Myocyte (in vitro differentiated cells): ENCODE data around the gene GPC3. TPM values are rescaled to one million over a fixed set of nuclear protein-coding genes. Genes with fewer than 3 reads are reported as not detected.
A peak's percentile ranks its signal among the peaks of the same experiment; 100 is the strongest.
"Not testable (repeated sequence)": the region's sequence is repeated elsewhere in the genome, so short reads cannot be mapped to it uniquely, and the experiment has no call there.

ENCODE experiments used
- DNase-seq: peaks from one replicate; pipeline ENCODE4 v3.0.0-alpha.2; 2012; ENCODE audit warnings: low read depth
- polyA plus RNA-seq: library from polyadenylated mRNA; unstranded; fragments of >200 nt; gene quantifications from one replicate; pipeline ENCODE4 v1.2.1, GENCODE V29; 2012; ENCODE audit warnings: missing spikeins
- total RNA-seq: library from RNA; depleted of rRNA; stranded (reverse); fragments of >200 nt; gene quantifications from 2 replicates; pipeline ENCODE4 v1.2.3, GENCODE V29; 2014

Gene GPC3
- not detected in 2 replicates for total RNA-seq
- 0.10 TPM for polyA plus RNA-seq

- DNase-seq = no peak
Measured at GRCh38 chrX:133985164-133985966, at the start of gene GPC3. Gene GPC3, minus strand, starts transcription at chrX:133985594.

GRCh38 chrX:134032441-134032840, 47.0 kb upstream of the GPC3 start:
- no peak for DNase-seq

DNA sequence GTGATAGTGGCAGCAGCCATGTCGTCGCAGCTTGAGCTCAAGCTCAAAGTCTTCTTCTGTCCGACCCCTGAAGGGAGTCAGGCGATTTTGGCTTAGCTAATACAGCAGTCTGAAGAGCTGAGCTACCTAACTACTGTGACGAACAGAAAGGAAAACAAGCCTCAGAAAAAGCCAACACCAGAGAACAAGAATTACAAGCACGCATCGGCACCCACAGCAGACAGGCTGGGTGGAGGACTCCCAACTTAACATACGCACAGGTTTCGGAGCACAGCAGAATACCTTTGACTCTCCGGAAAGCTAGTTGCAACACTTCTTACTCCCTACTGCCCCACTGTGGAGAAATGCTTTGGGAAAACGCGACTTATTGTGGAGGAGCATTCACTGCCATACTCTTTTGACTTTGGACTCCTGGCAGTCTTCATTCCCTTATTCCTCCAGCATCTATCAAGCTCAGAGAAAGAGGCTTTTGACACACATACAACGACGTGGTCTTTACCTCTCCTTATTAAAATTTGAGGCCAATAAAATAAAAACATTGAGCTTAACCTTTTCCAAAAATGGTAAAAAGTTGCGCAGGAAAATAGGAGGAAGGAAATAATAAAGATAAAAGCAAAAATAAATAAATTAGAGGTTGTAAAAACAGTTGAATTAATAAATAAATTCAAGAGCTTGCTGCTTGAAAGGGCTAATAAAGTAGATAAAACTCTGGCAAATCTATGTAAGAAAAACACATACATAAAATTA, 41.3 kb upstream of the GPC3 start:
- DNase-seq = peak; percentile 22

- DNase-seq = no peak
Measured at GRCh38 chrX:134025986-134026545, 40.7 kb upstream of the GPC3 start.

DNA sequence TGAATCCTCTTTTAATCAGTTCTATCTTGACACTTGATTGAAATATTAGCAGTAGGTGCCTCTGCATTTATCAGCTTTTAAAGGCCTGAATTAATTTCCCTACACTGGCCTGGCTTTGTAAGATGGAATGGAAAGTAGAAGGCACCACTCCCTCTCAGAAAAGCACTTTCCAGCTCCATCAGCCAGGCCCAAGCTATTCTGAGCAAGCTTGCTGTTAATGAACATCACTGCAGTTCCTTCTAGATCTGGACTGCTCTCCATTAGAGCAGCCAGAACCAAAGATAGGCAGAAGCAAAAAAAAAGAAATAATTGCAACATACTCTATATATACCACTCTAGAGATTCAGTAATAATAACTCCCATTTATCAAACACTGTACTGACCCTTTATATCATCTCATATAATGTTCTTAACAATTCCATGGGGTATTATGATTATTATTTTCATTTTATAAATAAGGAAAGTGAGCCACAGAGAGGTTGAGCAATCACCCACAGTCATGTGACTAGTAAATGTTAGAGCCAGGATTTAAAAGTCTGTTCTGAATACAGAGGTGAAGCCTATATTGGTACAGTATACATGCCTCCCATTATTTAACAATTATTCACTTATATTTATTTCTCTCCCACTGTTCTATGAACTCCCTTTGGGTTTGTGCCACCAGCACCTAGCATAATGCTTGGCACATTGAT, 39.4 kb upstream of the GPC3 start:
- DNase-seq = no peak

DNA sequence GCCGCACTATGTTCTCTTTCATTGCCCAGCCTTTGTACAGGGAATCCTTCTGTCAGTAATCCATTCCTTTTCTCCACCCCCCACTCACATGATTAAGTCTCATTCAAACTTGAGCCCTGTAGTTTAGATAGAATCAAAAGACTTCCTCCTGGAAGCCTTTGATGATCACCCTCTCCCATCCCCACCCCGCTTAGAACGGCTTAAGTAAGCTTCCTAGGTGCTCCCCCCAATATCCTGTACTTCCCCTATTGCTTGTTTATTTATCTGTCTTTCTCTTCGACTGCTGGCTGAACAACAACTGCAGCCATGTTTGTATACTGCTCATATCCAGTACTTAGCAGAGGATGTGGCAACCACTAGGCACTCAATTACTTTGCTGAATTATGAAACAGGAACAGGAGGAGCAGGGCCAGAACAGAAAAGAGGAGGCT, 38.5 kb upstream of the GPC3 start:
- DNase-seq = no peak

- DNase-seq = no peak
Measured at GRCh38 chrX:134020910-134021309, 35.5 kb upstream of the GPC3 start.

DNA sequence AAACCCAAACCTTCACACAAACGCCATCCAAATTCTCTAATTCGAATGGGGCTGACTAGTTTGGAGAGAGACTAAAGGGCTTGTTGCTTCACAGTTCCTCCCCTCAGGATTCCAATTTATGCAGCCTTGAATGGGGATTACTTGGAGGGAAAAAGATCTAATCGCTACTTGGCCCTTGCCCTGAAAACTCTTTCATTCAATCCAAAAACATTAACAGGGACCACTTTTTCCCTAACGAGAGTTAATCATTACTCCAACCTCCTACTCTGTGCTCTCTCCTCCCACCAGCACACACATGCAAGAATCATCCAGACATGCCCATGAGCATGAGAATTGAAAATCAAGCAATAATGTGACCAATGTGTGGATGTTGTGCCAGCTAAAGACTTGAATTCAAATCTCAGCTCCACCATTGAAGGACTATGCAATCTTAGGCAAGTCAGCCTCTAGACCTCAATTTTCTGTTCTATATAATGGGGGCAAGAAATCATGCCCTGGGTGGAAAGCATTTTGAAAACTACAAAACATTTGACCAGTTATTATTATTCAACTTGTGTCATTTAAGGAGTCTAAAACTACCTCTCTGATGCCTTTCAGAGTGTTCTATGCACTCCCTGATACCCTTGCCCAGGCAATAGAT, 34.3 kb upstream of the GPC3 start:
- no peak for DNase-seq

- DNase-seq = not testable (repeated sequence)
Measured at GRCh38 chrX:134016309-134016708, 30.9 kb upstream of the GPC3 start.

DNA sequence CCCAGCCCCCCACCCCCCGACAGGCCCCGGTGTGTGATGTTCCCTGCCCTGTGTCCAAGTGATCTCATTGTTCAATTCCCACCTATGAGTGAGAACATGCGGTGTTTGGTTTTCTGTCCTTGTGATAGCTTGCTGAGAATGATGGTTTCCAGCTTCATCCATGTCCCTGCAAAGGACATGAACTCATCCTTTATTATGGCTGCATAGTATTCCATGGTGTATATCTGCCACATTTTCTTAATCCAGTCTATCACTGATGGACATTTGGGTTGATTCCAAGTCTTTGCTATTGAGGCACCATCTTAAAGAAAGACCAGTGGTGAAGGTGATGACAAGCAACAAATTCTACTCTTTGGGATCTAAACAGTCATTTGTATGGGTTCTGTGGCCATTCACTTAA, 30.1 kb upstream of the GPC3 start:
- DNase-seq = not testable (repeated sequence)

DNA sequence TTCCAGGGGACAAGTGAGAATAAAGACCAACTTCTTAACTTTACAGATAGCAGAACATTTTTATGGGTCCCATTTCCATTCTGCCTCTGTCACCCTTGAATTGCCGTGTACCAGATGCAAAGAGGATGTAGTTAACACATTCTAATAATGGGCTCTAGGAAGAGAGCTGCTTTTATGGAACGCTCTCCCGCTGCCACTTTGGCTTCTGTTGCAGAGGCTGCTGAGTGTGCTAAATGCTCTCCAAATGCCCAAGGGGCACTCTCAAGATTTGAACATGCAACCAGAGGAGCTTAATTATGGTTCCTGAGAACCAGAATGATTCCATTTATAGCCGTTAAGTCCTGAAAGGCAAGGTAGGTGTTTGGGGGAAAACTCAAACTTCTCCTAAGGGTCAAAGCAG, 28.1 kb upstream of the GPC3 start:
- DNase-seq = no peak

DNA sequence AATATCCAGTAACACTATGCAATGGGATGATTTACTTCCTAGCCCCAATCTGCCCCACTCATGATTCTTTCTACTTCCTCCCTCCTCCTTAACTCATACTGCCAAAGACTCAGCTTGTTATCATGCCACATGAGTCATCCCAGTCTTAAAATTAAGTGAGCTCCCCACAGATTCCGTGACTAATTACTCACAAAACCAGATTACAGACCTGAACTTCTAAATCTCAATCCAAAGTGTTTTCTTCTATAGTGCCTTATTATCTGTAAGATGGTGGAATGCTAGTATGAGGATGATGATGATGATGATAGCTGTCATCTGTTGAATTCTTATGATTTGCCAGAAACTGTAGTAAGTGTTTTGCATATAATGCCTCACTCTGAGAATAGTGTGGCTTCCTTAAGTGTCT, 27.7 kb upstream of the GPC3 start:
- DNase-seq = no peak

DNA sequence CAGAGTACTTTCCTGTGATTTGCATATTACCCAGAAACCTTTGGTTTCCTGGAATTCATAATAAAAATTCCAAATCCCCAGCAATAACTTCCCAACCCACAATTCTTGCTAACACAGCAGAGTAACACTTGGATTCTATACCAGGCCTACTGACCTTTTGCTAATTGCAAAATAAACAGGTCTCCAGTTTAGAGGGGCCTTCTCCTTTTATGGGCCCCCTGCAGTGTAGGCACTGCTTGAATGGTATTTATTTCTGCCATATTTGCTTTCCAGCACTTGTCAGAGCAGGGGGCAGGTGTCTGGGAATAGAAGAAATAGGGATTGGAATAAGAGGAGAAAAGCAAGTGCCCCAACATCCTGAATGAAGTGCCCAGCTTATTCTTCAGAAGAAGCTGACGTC, 25.3 kb upstream of the GPC3 start:
- no peak for DNase-seq

- no peak for DNase-seq
Measured at GRCh38 chrX:134007716-134008115, 22.3 kb upstream of the GPC3 start.

DNA sequence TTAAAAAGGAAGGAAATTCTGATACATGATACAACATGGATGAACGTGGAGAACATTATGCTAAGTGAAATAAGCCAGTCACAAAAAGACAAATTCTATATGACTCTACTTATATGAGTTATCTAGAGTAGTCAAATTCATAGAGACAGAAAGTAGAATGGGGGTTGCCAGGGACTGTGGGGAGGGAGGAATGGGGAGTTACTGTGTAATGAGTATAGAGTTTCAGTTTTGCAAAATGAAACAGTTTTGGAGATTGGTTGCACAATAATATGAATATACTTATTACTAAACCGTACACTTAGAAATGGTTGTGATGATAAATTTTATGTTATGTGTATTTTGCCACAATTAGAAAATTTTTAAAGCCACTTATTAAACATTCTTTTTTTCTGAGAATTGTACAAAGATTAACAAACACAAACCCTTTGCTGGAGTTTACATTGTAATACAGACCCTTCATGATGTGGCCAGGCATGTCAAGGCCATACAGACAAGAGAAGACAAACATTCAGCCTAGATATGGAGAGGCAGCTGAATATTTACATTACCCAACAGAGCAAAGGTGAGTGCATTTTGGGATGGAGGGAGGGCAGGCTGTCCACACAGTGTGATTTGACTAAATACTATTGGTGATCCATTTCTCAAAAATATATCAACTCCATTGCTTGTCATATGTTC, 21.2 kb upstream of the GPC3 start:
- DNase-seq = no peak

DNA sequence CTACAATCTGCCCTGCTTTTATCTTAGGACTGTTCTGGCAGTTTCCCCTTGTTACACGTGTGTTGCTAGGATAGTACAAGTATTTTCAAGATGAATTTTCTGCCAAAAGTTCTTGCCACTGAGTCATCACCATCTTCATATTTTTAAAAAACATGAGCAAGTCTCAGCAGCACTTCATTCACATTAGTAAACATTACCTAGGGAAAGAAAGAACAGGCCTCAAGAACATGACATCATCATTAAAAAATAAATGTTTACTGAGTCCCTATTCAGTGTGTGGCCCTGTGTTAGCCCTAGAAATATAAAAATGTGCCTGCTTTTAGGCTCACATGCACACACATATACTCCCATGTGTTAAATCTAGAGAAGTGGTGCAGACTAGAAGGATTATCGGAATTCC, 18.7 kb upstream of the GPC3 start:
- DNase-seq = no peak

DNA sequence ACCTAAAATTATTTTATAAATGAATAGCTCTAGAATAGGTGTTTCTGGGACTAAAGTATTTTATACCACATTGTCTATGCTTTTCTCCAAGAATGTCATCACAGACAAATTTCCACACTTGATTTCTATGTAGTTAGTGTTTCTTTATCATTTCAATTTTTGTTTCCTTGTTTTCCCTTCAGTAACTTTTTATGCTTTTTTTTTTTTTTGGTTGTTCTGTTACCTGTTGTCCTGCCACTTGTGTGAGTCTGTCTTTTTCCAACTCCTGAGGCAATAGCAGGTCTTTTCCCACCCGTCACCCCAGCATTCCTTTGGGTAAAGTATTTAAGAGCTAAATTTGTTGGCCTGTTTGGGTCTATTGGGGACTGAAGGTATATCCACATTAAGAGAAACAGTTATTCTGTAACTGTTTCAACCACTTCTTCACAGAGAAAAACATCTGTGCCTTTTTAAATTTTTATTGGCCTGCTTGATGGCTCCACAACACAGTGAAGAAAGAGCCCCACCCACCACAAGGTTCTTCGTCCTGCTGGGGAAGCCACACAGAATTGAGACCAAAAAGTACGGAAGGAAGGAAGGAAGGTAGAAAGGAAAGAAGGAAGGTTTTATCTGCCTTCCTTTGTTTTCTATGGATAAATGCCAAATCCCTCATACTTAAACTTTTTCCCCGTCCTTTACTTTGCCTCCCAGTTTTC, 17.7 kb upstream of the GPC3 start:
- DNase-seq = no peak

GRCh38 chrX:134000260-134001245, 15.2 kb upstream of the GPC3 start:
- no peak for DNase-seq
